ENCODE measurements around the gene ABCA1.

The ABCA1 gene

GRCh38 chr9:104864675-104865104 lies 63.3 kb downstream of the ABCA1 start:
- H3K27me3 ChIP-seq (ENCODE audit: insufficient read depth, low read length, poor library complexity): no peaks in the 10 kb centered on the region
- no peaks in the 10 kb centered on the region for H3K9me3 ChIP-seq (ENCODE audit: insufficient read depth, low read length, severe bottlenecking)
- peaks cover 15% of the 10 kb centered on the region for H3K4me1 ChIP-seq (ENCODE audit: insufficient read depth, low read length)
- DNase-seq (no peak), ATAC-seq (ENCODE audit: insufficient read depth, low read depth) (no peak)
- H3K9ac ChIP-seq (ENCODE audit: low read depth, low read length): no peak overlapping the region
- H3K27ac ChIP-seq (ENCODE audit: low read length): no peak overlapping the region
- no peaks in the 10 kb centered on the region for H3K79me2 ChIP-seq (ENCODE audit: insufficient read depth, low read length)
- no peak for TF ChIP-seq EZH2 (IDR thresholded peaks at IDR 0.05; ENCODE audit: borderline replicate concordance, low read depth, low read length, severe bottlenecking)
- no peak for TF ChIP-seq CTCF (IDR thresholded peaks at IDR 0.05; ENCODE audit: borderline replicate concordance, extremely low read depth, low read length, poor library complexity, severe bottlenecking)
- H3K4me3 ChIP-seq (ENCODE audit: low read depth in 1 of 2, low read length in 2 of 2): no peak overlapping the region
- no peaks in the 10 kb centered on the region for H4K20me1 ChIP-seq (ENCODE audit: insufficient read depth, low read length)
- H2AFZ ChIP-seq (ENCODE audit: low read depth, low read length): no peak overlapping the region
- H3K36me3 ChIP-seq (ENCODE audit: insufficient read depth, low read length): no peaks in the 10 kb centered on the region
- no peak overlapping the region for H3K4me2 ChIP-seq (ENCODE audit: insufficient read depth, low read length)

GRCh38 chr9:104863180-104863883 lies 64.6 kb downstream of the ABCA1 start:
- Histone ChIP-seq H3K4me3 (ENCODE audit: low read depth in 1 of 2, low read length in 2 of 2) (no peak overlapping the region), H3K27ac (ENCODE audit: low read length) (no peak overlapping the region), H3K27me3 (ENCODE audit: insufficient read depth, low read length, poor library complexity) (no peaks in the 10 kb centered on the region), H3K9me3 (ENCODE audit: insufficient read depth, low read length, severe bottlenecking) (no peaks in the 10 kb centered on the region), H3K9ac (ENCODE audit: low read depth, low read length) (no peak overlapping the region), H3K36me3 (ENCODE audit: insufficient read depth, low read length) (no peaks in the 10 kb centered on the region), H3K4me1 (ENCODE audit: insufficient read depth, low read length) (peaks cover 15% of the 10 kb centered on the region), H3K79me2 (ENCODE audit: insufficient read depth, low read length) (no peaks in the 10 kb centered on the region), H3K4me2 (ENCODE audit: insufficient read depth, low read length) (no peak overlapping the region), H2AFZ (ENCODE audit: low read depth, low read length) (no peak overlapping the region), H4K20me1 (ENCODE audit: insufficient read depth, low read length) (no peaks in the 10 kb centered on the region)
- peak; percentile 92 for TF ChIP-seq CTCF (IDR thresholded peaks at IDR 0.05; ENCODE audit: borderline replicate concordance, extremely low read depth, low read length, poor library complexity, severe bottlenecking)
- TF ChIP-seq EZH2 (IDR thresholded peaks at IDR 0.05; ENCODE audit: borderline replicate concordance, low read depth, low read length, severe bottlenecking): no peak
- peak; percentile 94 for ATAC-seq (ENCODE audit: insufficient read depth, low read depth)
- peak; percentile 53 for DNase-seq

- H3K4me1 ChIP-seq (ENCODE audit: insufficient read depth, low read length): peaks cover 15% of the 10 kb centered on the region
- DNase-seq (no peak), ATAC-seq (ENCODE audit: insufficient read depth, low read depth) (no peak)
- no peak overlapping the region for H3K9ac ChIP-seq (ENCODE audit: low read depth, low read length)
- no peaks in the 10 kb centered on the region for H3K79me2 ChIP-seq (ENCODE audit: insufficient read depth, low read length)
- no peaks in the 10 kb centered on the region for H3K36me3 ChIP-seq (ENCODE audit: insufficient read depth, low read length)
- H2AFZ ChIP-seq (ENCODE audit: low read depth, low read length): no peak overlapping the region
- H3K4me3 ChIP-seq (ENCODE audit: low read depth in 1 of 2, low read length in 2 of 2): no peak overlapping the region
- H4K20me1 ChIP-seq (ENCODE audit: insufficient read depth, low read length): no peaks in the 10 kb centered on the region
- TF ChIP-seq EZH2 (IDR thresholded peaks at IDR 0.05; ENCODE audit: borderline replicate concordance, low read depth, low read length, severe bottlenecking) (no peak), CTCF (IDR thresholded peaks at IDR 0.05; ENCODE audit: borderline replicate concordance, extremely low read depth, low read length, poor library complexity, severe bottlenecking) (no peak)
- no peaks in the 10 kb centered on the region for H3K9me3 ChIP-seq (ENCODE audit: insufficient read depth, low read length, severe bottlenecking)
- H3K27ac ChIP-seq (ENCODE audit: low read length): no peak overlapping the region
- H3K4me2 ChIP-seq (ENCODE audit: insufficient read depth, low read length): no peak overlapping the region
- H3K27me3 ChIP-seq (ENCODE audit: insufficient read depth, low read length, poor library complexity): no peaks in the 10 kb centered on the region
Measured at GRCh38 chr9:104861397-104861796, 66.6 kb downstream of the ABCA1 start.

Data from DND-41 (cell line).